Ectodermal cell (in vitro differentiated cells): ENCODE results near the gene PTPRR.

ENCODE experiments used
- H3K27ac ChIP-seq: 2 replicates; pipeline ENCODE4 v1.7.0; 2013; ENCODE audit warnings: mild to moderate bottlenecking, low read depth, low read length; ENCODE audit not compliant: insufficient read depth, poor library complexity, severe bottlenecking
- H3K27me3 ChIP-seq: 2 replicates; pipeline ENCODE4 v1.7.0; 2013; ENCODE audit warnings: mild to moderate bottlenecking, low read length; ENCODE audit not compliant: insufficient read depth, control insufficient read depth, poor library complexity, severe bottlenecking
- H3K36me3 ChIP-seq: one replicate; pipeline ENCODE4 v1.7.0; 2013; ENCODE audit warnings: low read length; ENCODE audit not compliant: control insufficient read depth, insufficient read depth
- H3K4me1 ChIP-seq: one replicate; pipeline ENCODE4 v1.7.0; 2013; ENCODE audit warnings: low read length; ENCODE audit not compliant: control insufficient read depth, insufficient read depth
- H3K4me3 ChIP-seq: 2 replicates; pipeline ENCODE4 v1.7.0; 2013; ENCODE audit warnings: low read depth, low read length, control low read depth; ENCODE audit not compliant: insufficient read depth
- H3K9me3 ChIP-seq: 2 replicates; pipeline ENCODE4 v1.7.0; 2013; ENCODE audit warnings: mild to moderate bottlenecking, low read length, moderate library complexity; ENCODE audit not compliant: control insufficient read depth
- WGBS, 2 experiments: methylation state at CpG; one replicate each; pipeline ENCODE4 v1.1.7; 2013; ENCODE audit warnings: missing lambda C conversion rate in 2 of 2; 5-methylcytosine and 5-hydroxymethylcytosine counted together

PTPRR gene

GRCh38 chr12:70757830-70758493 is 162.6 kb downstream of the PTPRR start:
- Histone ChIP-seq H3K27ac (no peak overlapping the region), H3K27me3 (no peaks in the 10 kb centered on the region), H3K9me3 (no peaks in the 10 kb centered on the region), H3K4me3 (no peak overlapping the region), H3K36me3 (no peaks in the 10 kb centered on the region), H3K4me1 (peaks cover 11% of the 10 kb centered on the region)
- WGBS, 2 experiments, result 28 to 40% methylated on average over 1 of the region's 1 CpG

GRCh38 chr12:70756791-70757190 is 163.7 kb downstream of the PTPRR start:
- no peak overlapping the region for H3K27ac ChIP-seq
- no peaks in the 10 kb centered on the region for H3K36me3 ChIP-seq
- H3K9me3 ChIP-seq, result no peaks in the 10 kb centered on the region
- 98 to 100% methylated on average over 2 of the region's 2 CpGs for WGBS, 2 experiments
- H3K4me3 ChIP-seq, result no peak overlapping the region
- H3K4me1 ChIP-seq, result peaks cover 11% of the 10 kb centered on the region
- H3K27me3 ChIP-seq, result no peaks in the 10 kb centered on the region

- Histone ChIP-seq H3K4me1 (peaks cover 11% of the 10 kb centered on the region), H3K27me3 (no peaks in the 10 kb centered on the region), H3K9me3 (no peaks in the 10 kb centered on the region), H3K36me3 (no peaks in the 10 kb centered on the region), H3K27ac (no peak overlapping the region), H3K4me3 (no peak overlapping the region)
- WGBS, 2 experiments, result 0 to 13% methylated on average over 1 of the region's 2 CpGs
Observed at GRCh38 chr12:70756118-70756517, 164.4 kb downstream of the PTPRR start.

GRCh38 chr12:70754330-70754741 is 166.2 kb downstream of the PTPRR start:
- WGBS, 2 experiments, result 89 to 91% methylated on average over 5 to 6 of the region's 6 CpGs
- H3K27ac ChIP-seq, result no peak overlapping the region
- no peak overlapping the region for H3K4me3 ChIP-seq
- H3K36me3 ChIP-seq, result no peaks in the 10 kb centered on the region
- H3K27me3 ChIP-seq, result no peaks in the 10 kb centered on the region
- peaks cover 11% of the 10 kb centered on the region for H3K4me1 ChIP-seq
- H3K9me3 ChIP-seq, result no peaks in the 10 kb centered on the region

- no peaks in the 10 kb centered on the region for H3K36me3 ChIP-seq
- H3K27me3 ChIP-seq, result no peaks in the 10 kb centered on the region
- no peaks in the 10 kb centered on the region for H3K4me1 ChIP-seq
- no peak overlapping the region for H3K4me3 ChIP-seq
- H3K9me3 ChIP-seq, result no peaks in the 10 kb centered on the region
- WGBS, 2 experiments, result 96 to 98% methylated on average over 3 of the region's 3 CpGs
- no peak overlapping the region for H3K27ac ChIP-seq
Observed at GRCh38 chr12:70752327-70752726, 168.2 kb downstream of the PTPRR start.

GRCh38 chr12:70749931-70750330 is 170.6 kb downstream of the PTPRR start:
- 93% methylated on average over 2 of the region's 2 CpGs; no CpG with 5 or more reads in 1 of the 2 experiments for WGBS, 2 experiments
- no peak overlapping the region for H3K27ac ChIP-seq

GRCh38 chr12:70748809-70749208 is 171.7 kb downstream of the PTPRR start:
- Histone ChIP-seq H3K4me3 (no peak overlapping the region), H3K36me3 (no peaks in the 10 kb centered on the region), H3K9me3 (no peaks in the 10 kb centered on the region), H3K4me1 (no peaks in the 10 kb centered on the region), H3K27ac (no peak overlapping the region), H3K27me3 (no peaks in the 10 kb centered on the region)
- WGBS, 2 experiments, result 100% methylated on average over 1 of the region's 1 CpG; no CpG with 5 or more reads in 1 of the 2 experiments

More at GRCh38 chr12:70749931-70750330, 170.6 kb downstream of the PTPRR start:
- no peaks in the 10 kb centered on the region for H3K36me3 ChIP-seq
- H3K4me1 ChIP-seq, result no peaks in the 10 kb centered on the region
- H3K27me3 ChIP-seq, result no peaks in the 10 kb centered on the region
- H3K4me3 ChIP-seq, result no peak overlapping the region
- no peaks in the 10 kb centered on the region for H3K9me3 ChIP-seq

GRCh38 chr12:70747445-70748260 is 172.9 kb downstream of the PTPRR start:
- Histone ChIP-seq H3K27me3 (no peaks in the 10 kb centered on the region), H3K27ac (no peak overlapping the region), H3K36me3 (no peaks in the 10 kb centered on the region), H3K9me3 (no peaks in the 10 kb centered on the region), H3K4me1 (no peaks in the 10 kb centered on the region), H3K4me3 (no peak overlapping the region)
- WGBS, 2 experiments, result 94 to 95% methylated on average over 6 of the region's 6 CpGs

- Histone ChIP-seq H3K4me3 (no peak overlapping the region), H3K27me3 (no peaks in the 10 kb centered on the region)
- 89 to 94% methylated on average over 7 of the region's 7 CpGs for WGBS, 2 experiments
Observed at GRCh38 chr12:70745048-70745447, 175.5 kb downstream of the PTPRR start.

GRCh38 chr12:70744178-70744577 is 176.4 kb downstream of the PTPRR start:
- Histone ChIP-seq H3K27me3 (no peaks in the 10 kb centered on the region), H3K27ac (no peak overlapping the region), H3K36me3 (no peaks in the 10 kb centered on the region), H3K9me3 (no peaks in the 10 kb centered on the region), H3K4me1 (no peaks in the 10 kb centered on the region), H3K4me3 (no peak overlapping the region)
- WGBS, 2 experiments, result 90 to 100% methylated on average over 1 to 2 of the region's 2 CpGs

More at GRCh38 chr12:70745048-70745447, 175.5 kb downstream of the PTPRR start:
- Histone ChIP-seq H3K4me1 (no peaks in the 10 kb centered on the region), H3K36me3 (no peaks in the 10 kb centered on the region), H3K27ac (no peak overlapping the region), H3K9me3 (no peaks in the 10 kb centered on the region)
